Measurements from ENCODE around the gene FBXO46. TPM values are rescaled to one million over a fixed set of nuclear protein-coding genes. Genes with fewer than 3 reads are reported as not detected.
A peak's percentile ranks its signal among the peaks of the same experiment; 100 is the strongest.

Gene FBXO46
- total and polyA plus RNA-seq, 2 donors (not counting 3 experiments of a cell fraction or from before 2014, with no cell fraction given) = 7.7 to 21.2 TPM

DNA sequence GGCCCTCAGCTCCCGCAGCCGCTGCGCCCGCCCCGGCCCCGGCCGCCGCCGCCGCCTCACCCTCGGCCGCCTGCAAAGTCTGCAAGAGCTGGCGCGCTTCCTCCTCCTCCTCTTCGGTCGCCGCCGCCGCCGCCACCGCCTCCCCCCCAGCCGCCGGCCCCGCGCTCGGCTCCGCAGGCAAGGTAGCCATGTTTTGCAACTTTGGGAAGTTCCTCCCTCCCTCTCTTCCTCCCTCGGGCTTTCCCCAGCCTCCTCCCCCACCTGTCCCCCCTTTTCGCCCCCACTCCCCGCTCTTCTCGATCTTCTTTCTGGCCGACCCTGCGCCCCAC, 37.9 kb upstream of the FBXO46 start:
- dilution Hi-C loops (cut with MboI; ENCODE audit: extremely low pct_ligation_motif_present, low sequenced_read_pairs) (no loop called here), intact Hi-C loops (cut with micrococcal nuclease) (no loop called here)
- ChIA-PET POLR2A (interaction anchor here (0.8 to 2.4 kb wide), 6 partner anchors 11 to 283 kb away, joined by 3 to 24 read pairs (median 8); partner anchors contain the start of genes DMWD, FBXO46 and QPCTL), CTCF (interaction anchor here (1.1 to 6.7 kb wide), 10 partner anchors 10 to 299 kb away, joined by 3 to 125 read pairs (median 22); partner anchors contain the start of genes DMPK, FBXO46, QPCTL and SNRPD2)
- Histone ChIP-seq H3K9me1 (replicated peaks; ENCODE audit: control insufficient read depth, extremely low read depth, insufficient read depth, low read length) (no peaks in the 10 kb centered on the region), H3K36me3 (ENCODE audit: control insufficient read depth in 2 of 2, extremely low read depth in 1 of 2, insufficient read depth in 2 of 2, low read length in 2 of 2) (peaks cover 0 to 3% of the 10 kb centered on the region in 2 experiments), H3K9me3 (replicated peaks; ENCODE audit: control insufficient read depth, insufficient read depth, low read length) (no peaks in the 10 kb centered on the region), H3K79me2 (ENCODE audit: control insufficient read depth, insufficient read depth, low read length) (peaks cover 2% of the 10 kb centered on the region), H2AFZ (ENCODE audit: low read depth, low read length) (peak overlapping the region; percentile 66), H3K4me1 (ENCODE audit: control insufficient read depth, extremely low read depth, insufficient read depth, low read length) (peaks cover 14% of the 10 kb centered on the region), H3K27me3 (ENCODE audit: control insufficient read depth in 2 of 2, insufficient read depth in 2 of 2, low read length in 2 of 2) (no peaks in the 10 kb centered on the region), H4K20me1 (replicated peaks; ENCODE audit: control insufficient read depth, extremely low read depth, insufficient read depth, low read length) (no peaks in the 10 kb centered on the region), H3K4me2 (ENCODE audit: insufficient read depth, low read length) (peak overlapping the region; percentile 90), H3K27ac (ENCODE audit: insufficient read depth, low read depth, low read length) (peak overlapping the region; percentile 71), H3K4me3 (replicated peaks in 1 of 3; ENCODE audit: insufficient read depth in 1 of 3, low read depth in 1 of 3, low read length in 3 of 3) (peak overlapping the region; percentile 81 to 92 (median 82)), H3K9ac (replicated peaks; ENCODE audit: extremely low read depth, insufficient read depth, low read length) (peak overlapping the region; percentile 77)
- no TSS peak for BruUV-seq (replicated peaks)
- DNase-seq (ENCODE audit: low read depth, low spot score) (no peak), FAIRE-seq (peak; percentile 12)
- TF ChIP-seq, protein P1, sequence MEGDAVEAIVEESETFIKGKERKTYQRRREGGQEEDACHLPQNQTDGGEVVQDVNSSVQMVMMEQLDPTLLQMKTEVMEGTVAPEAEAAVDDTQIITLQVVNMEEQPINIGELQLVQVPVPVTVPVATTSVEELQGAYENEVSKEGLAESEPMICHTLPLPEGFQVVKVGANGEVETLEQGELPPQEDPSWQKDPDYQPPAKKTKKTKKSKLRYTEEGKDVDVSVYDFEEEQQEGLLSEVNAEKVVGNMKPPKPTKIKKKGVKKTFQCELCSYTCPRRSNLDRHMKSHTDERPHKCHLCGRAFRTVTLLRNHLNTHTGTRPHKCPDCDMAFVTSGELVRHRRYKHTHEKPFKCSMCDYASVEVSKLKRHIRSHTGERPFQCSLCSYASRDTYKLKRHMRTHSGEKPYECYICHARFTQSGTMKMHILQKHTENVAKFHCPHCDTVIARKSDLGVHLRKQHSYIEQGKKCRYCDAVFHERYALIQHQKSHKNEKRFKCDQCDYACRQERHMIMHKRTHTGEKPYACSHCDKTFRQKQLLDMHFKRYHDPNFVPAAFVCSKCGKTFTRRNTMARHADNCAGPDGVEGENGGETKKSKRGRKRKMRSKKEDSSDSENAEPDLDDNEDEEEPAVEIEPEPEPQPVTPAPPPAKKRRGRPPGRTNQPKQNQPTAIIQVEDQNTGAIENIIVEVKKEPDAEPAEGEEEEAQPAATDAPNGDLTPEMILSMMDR (IDR thresholded peaks at IDR 0.05; ENCODE audit: extremely low read depth in 1 of 2, insufficient read depth in 1 of 2, low read depth in 1 of 2, low read length in 2 of 2) = no peak
- no peak for TF ChIP-seq EZH2 (IDR thresholded peaks at IDR 0.05; ENCODE audit: borderline replicate concordance, low read depth, low read length, severe bottlenecking)
- TF ChIP-seq MYC (IDR thresholded peaks at IDR 0.05; ENCODE audit: low read depth, low read length) = no peak
- TF ChIP-seq GATA2 (IDR thresholded peaks at IDR 0.05; ENCODE audit: insufficient read depth, insufficient read length, low read depth, low read length) = no peak
- no peak for TF ChIP-seq MAX (IDR thresholded peaks at IDR 0.05; ENCODE audit: insufficient read depth, insufficient read length)
- no peak for TF ChIP-seq POLR2A (IDR thresholded peaks at IDR 0.05; ENCODE audit: low read depth, low read length)
- no peak for TF ChIP-seq FOS (IDR thresholded peaks at IDR 0.05; ENCODE audit: borderline replicate concordance, insufficient read depth, low read length)
- no peak for TF ChIP-seq JUN (IDR thresholded peaks at IDR 0.05; ENCODE audit: borderline replicate concordance, insufficient read depth, insufficient read length, low read depth)
- no peak for TF ChIP-seq POLR2AphosphoS5 (IDR thresholded peaks at IDR 0.05; ENCODE audit: insufficient read depth, low read depth, low read length)

Data from endothelial cell of umbilical vein (primary cell).